Common myeloid progenitor, CD34-positive (primary cell): ENCODE data around the gene ANKRD22.

Experiments used
- CTCF ChIA-PET: fragments of 350-600 bp; sonication (Branson Sonifier 250); formaldehyde crosslinking; loops from one replicate; lab custom pipeline; 2021; ENCODE audit warnings: antibody characterized with exemption; lab: Charles Lee
- POLR2A ChIA-PET: fragments of 350-600 bp; sonication (Branson Sonifier 250); formaldehyde crosslinking; loops from one replicate; lab custom pipeline; 2021; ENCODE audit warnings: antibody characterized with exemption; lab: Charles Lee
- DNase-seq, 3 donors: peaks; one replicate each; pipeline versions ENCODE4 v3.0.0 to v3.0.0-alpha.2; 2013
- H3K27ac ChIP-seq, 2 experiments: 1 replicate in 1 of 2; 2 replicates in 1 of 2; pipeline ENCODE4 v1.7.0; 2013; ENCODE audit warnings: inconsistent platforms in 2 of 2, low read length in 2 of 2, mild to moderate bottlenecking in 2 of 2, low read depth in 1 of 2, moderate library complexity in 1 of 2; ENCODE audit not compliant: severe bottlenecking in 2 of 2, insufficient read depth in 1 of 2, poor library complexity in 1 of 2
- H3K27me3 ChIP-seq, 5 experiments: replicated peaks in 2 of 5; 1 replicate in 3 of 5; 2 replicates in 2 of 5; pipeline versions ENCODE4 v1.6.1 to v1.7.0; 2013; ENCODE audit warnings: low read length in 4 of 5, mild to moderate bottlenecking in 2 of 5, moderate library complexity in 2 of 5, inconsistent platforms in 1 of 5; ENCODE audit not compliant: insufficient read depth in 5 of 5, control insufficient read depth in 4 of 5
- H3K36me3 ChIP-seq, 4 experiments: 1 replicate in 2 of 4; 2 replicates in 2 of 4; pipeline versions ENCODE4 v1.6.1 to v1.7.0; 2013; ENCODE audit warnings: low read length in 3 of 4, control low read depth in 1 of 4, mild to moderate bottlenecking in 1 of 4; ENCODE audit not compliant: control insufficient read depth in 4 of 4, insufficient read depth in 4 of 4
- H3K4me1 ChIP-seq, 4 experiments: 1 replicate in 3 of 4; 2 replicates in 1 of 4; pipeline versions ENCODE4 v1.6.1 to v1.7.1; 2013; ENCODE audit warnings: low read length in 3 of 4, mild to moderate bottlenecking in 3 of 4, control low read depth in 1 of 4, inconsistent platforms in 1 of 4, moderate library complexity in 1 of 4; ENCODE audit not compliant: control insufficient read depth in 4 of 4, insufficient read depth in 4 of 4; ENCODE audit errors: control extremely low read depth in 1 of 4
- H3K4me3 ChIP-seq, 7 experiments: 1 replicate in 4 of 7; 2 replicates in 3 of 7; pipeline versions ENCODE4 v1.5.1 to v1.7.0; 2013; ENCODE audit warnings: mild to moderate bottlenecking in 7 of 7, low read length in 6 of 7, moderate library complexity in 6 of 7, inconsistent platforms in 2 of 7, low read depth in 2 of 7, control low read depth in 1 of 7; ENCODE audit not compliant: insufficient read depth in 4 of 7, control insufficient read depth in 1 of 7; ENCODE audit errors: extremely low read depth in 1 of 7
- H3K9me3 ChIP-seq, 5 experiments: 1 replicate in 4 of 5; 2 replicates in 1 of 5; pipeline versions ENCODE4 v1.6.1 to v1.7.1; 2013; ENCODE audit warnings: low read length in 4 of 5, mild to moderate bottlenecking in 2 of 5, inconsistent platforms in 1 of 5, low read depth in 1 of 5, moderate library complexity in 1 of 5; ENCODE audit not compliant: control insufficient read depth in 4 of 5, insufficient read depth in 2 of 5; ENCODE audit errors: control extremely low read depth in 1 of 5
- WGBS: methylation state at CpG from one replicate; pipeline ENCODE4 v1.1.5; 2013; ENCODE audit not compliant: insufficient coverage; 5-methylcytosine and 5-hydroxymethylcytosine counted together

The ANKRD22 gene

DNA sequence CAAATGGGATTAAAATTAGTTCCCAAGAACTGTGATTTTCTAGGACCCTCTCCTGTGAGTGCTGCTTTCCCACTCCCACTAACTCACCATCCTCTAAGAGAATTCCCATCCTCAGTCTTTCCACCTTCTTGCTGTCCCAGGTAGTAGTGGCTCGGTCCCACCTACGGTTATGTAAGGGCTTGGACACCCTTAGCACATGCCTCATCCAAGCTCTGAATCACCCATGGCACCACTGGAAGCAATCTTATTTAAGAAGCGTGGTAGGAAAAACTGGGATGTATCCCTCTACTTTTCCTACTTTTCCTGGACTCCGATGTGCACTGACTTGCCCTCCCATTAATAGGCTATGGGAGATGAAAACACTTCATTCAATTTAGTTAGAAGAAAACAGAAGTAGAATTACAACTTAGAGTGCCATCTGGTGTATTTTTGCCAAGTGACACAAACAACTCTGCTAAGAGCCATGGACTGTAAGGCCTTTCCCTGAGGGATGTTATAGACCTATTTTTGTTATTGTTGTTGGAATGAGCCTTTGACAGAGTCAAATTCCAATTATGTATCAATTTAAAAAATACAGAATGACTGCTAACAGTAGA, 13.7 kb upstream of the ANKRD22 start:
- CTCF ChIA-PET = interaction anchor here (0.6 to 6.3 kb wide), 6 partner anchors 12 to 301 kb away, joined by 3 to 70 read pairs (median 5); no protein-coding TSS in a partner anchor
- DNase-seq = peak; percentile 56 to 75 (median 69)
- POLR2A ChIA-PET = no interaction called here
- Histone ChIP-seq H3K4me1 (peaks cover 0 to 8% (median 2%) of the 10 kb centered on the region in 4 experiments), H3K4me3 (no peak overlapping the region), H3K27me3 (no peaks in the 10 kb centered on the region), H3K27ac (no peak overlapping the region), H3K36me3 (no peaks in the 10 kb centered on the region), H3K9me3 (no peaks in the 10 kb centered on the region)
- 78% methylated on average over 3 of the region's 4 CpGs for WGBS

DNA sequence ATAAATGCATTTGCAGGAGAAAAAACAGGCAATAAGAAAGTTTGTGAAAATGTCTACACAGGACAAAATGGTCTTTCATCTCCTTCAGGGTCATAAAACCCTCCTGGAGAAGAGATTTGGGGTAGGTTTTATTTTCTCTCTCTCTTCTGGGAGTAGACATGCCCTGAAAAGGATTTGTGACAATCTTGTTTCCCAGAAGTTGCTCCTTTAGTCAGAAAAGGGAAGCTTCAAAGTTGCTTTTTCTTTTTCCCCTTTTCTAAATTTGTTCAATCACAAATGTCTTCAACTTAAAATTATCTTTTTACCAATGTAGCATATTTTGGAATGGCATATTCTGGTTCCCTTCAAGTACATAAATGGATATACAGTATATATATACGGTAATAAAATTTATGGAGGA, 9.4 kb upstream of the ANKRD22 start:
- Histone ChIP-seq H3K27me3 (no peaks in the 10 kb centered on the region), H3K27ac (no peak overlapping the region), H3K9me3 (no peaks in the 10 kb centered on the region), H3K4me3 (peak overlapping the region in 1 of 7 experiments; percentile 21), H3K36me3 (no peaks in the 10 kb centered on the region), H3K4me1 (peaks cover 0 to 20% (median 2%) of the 10 kb centered on the region in 4 experiments)
- POLR2A ChIA-PET = no interaction called here
- WGBS = no CpG with 5 or more reads among the region's 1 CpG
- no peak for DNase-seq
- CTCF ChIA-PET = interaction anchor here (1.2 to 6.3 kb wide), 3 partner anchors 7 to 25 kb away, joined by 3 to 70 read pairs (median 8); no protein-coding TSS in a partner anchor

DNA sequence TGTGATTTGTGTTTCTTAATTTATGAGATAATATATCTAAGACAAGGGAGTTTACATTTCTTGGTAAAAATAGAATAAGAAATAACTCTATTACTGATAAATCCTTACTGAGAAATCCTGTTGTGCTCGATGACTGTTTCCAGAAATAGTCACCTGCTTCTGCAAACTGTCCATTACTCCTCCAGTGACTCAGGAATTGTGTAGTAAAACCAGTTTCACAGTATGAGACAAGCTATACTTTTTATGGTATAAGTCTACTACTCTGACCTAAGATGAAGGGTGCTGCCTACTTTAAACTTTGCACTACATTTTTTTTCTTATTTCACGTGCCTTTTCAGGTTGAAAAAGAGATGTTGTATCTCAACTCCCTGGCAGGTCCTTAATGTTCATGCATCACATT, 6.8 kb upstream of the ANKRD22 start:
- CTCF ChIA-PET = interaction anchor here (0.9 kb wide), 1 partner anchor 73 kb away, joined by 3 read pairs; no protein-coding TSS in a partner anchor
- no peak for DNase-seq
- Histone ChIP-seq H3K36me3 (no peaks in the 10 kb centered on the region), H3K27ac (no peak overlapping the region), H3K27me3 (no peaks in the 10 kb centered on the region), H3K4me1 (peaks cover 3 to 30% (median 5%) of the 10 kb centered on the region in 4 experiments), H3K9me3 (no peaks in the 10 kb centered on the region), H3K4me3 (no peak overlapping the region)
- no CpG with 5 or more reads among the region's 2 CpGs for WGBS
- POLR2A ChIA-PET = no interaction called here

DNA sequence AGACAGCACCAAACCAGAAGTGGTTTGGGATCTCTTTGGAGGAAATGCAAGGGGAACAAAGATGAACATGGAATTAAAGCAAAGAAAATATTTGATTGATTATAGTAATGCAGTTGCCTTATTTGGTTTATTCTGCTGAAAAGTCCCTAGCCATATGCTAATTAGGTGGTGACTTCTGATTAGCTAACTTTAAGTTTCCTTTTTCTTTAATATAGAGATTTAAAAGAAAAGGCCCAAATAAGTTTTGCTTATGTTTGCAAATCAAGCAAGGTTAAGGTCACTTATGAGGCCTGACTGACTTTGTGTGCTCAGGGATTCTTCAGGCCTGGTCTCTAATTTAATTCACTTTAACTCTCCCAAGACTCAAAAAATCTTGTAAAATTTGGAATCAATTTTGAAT, 6.2 kb upstream of the ANKRD22 start:
- Histone ChIP-seq H3K9me3 (no peaks in the 10 kb centered on the region), H3K4me3 (no peak overlapping the region), H3K27me3 (no peaks in the 10 kb centered on the region), H3K27ac (no peak overlapping the region), H3K4me1 (peaks cover 5 to 36% (median 11%) of the 10 kb centered on the region in 4 experiments), H3K36me3 (no peaks in the 10 kb centered on the region)
- no peak for DNase-seq
- ChIA-PET POLR2A (no interaction called here), CTCF (interaction anchor here (0.9 to 1.2 kb wide), 2 partner anchors 74 to 360 kb away, joined by 3 read pairs; no protein-coding TSS in a partner anchor)

DNA sequence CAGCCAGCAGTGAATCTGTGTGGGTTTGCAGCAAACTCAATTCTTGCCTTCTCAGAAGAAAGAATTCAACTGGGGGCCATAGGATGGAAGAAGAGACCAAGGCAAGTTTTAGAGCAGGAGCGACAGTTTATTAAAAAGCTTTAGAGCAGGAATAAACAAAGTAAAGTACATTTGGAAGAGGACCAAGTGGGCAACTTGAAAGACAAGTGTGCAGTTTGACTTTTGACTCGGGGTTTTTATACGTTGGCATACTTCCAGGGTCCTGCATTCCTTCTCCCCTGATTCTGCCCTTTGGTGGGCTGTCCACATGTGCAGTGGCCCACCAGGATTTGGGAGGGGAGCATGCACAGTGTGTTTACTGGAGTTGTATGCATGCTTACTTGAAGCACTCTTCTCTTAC, 3.0 kb upstream of the ANKRD22 start:
- POLR2A ChIA-PET = no interaction called here
- Histone ChIP-seq H3K4me3 (no peak overlapping the region), H3K9me3 (no peaks in the 10 kb centered on the region), H3K27ac (no peak overlapping the region), H3K27me3 (no peaks in the 10 kb centered on the region), H3K4me1 (peaks cover 12 to 40% (median 21%) of the 10 kb centered on the region in 4 experiments), H3K36me3 (no peaks in the 10 kb centered on the region)
- no peak for DNase-seq
- CTCF ChIA-PET = interaction anchor here (1.7 to 3.1 kb wide), 3 partner anchors 8 to 19 kb away, joined by 4 to 16 read pairs (median 8); no protein-coding TSS in a partner anchor
- WGBS = 80% methylated on average over 2 of the region's 3 CpGs

DNA sequence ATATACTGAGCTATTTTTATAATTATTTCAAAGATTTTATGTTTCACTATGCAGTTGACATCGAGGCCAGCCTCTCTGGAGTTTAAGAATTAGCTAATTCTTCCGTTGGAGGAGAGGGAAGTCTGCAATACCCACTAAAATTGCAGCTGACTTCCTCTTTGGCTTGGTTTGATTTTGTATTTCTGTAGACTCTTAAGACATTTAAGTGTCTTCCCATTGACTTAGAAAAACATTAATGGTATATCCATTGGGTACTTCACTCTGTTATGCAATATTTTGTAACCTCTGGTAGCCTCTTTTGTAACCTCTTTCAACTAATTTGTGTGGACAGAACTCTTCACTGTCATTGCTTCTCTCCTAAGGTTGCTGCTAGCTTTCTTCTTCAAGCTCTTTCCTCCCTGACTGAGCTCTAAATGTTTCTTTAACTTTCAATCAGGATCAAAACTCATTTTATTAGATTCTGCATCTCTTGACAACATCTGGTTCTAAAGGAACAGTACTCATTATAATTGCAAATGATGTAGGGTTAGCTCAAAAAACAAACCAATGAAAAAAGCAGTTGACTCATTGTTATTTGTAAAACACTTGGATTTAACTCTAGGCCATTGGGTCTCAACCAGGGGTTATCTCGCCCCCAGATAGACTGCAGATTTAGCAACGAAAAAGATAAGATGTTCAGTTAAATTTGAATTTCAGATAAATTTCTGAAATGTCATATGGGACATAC, 1.7 kb upstream of the ANKRD22 start:
- Histone ChIP-seq H3K27me3 (no peaks in the 10 kb centered on the region), H3K36me3 (no peaks in the 10 kb centered on the region), H3K27ac (no peak overlapping the region), H3K4me1 (peaks cover 18 to 45% (median 25%) of the 10 kb centered on the region in 4 experiments), H3K9me3 (no peaks in the 10 kb centered on the region), H3K4me3 (peak overlapping the region in 1 of 7 experiments; percentile 16)
- DNase-seq = peak in 2 of 3 donors; percentile 59 to 68
- ChIA-PET CTCF (interaction anchor here (0.7 to 3.4 kb wide), 5 partner anchors 9 to 28 kb away, joined by 4 to 29 read pairs (median 7); no protein-coding TSS in a partner anchor), POLR2A (no interaction called here)
- no CpG with 5 or more reads among the region's 4 CpGs for WGBS

DNA sequence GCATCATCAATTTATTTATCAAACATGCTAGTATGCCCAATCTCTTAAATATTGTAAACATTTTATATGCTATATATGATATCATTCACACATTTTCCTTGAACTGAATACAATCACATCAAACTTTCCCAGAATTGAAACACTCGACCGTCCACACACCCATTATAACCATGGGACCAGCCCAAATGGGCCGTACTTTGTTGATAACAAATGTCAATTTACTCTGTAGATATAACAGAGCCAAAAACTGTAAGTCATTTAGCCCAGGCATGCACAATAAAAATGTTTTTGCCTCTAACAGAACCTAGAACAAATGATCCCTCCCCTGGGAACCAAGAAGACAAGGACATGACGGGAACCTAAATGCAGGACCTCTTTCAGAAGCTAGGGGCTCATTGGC, 683 bp upstream of the ANKRD22 start:
- DNase-seq = no peak
- no peak overlapping the region for H3K4me3 ChIP-seq
- CTCF ChIA-PET = interaction anchor here (1.1 to 3.4 kb wide), 3 partner anchors 8 to 63 kb away, joined by 3 to 29 read pairs (median 7); no protein-coding TSS in a partner anchor
- no peaks in the 10 kb centered on the region for H3K9me3 ChIP-seq
- no peaks in the 10 kb centered on the region for H3K36me3 ChIP-seq
- no peaks in the 10 kb centered on the region for H3K27me3 ChIP-seq
- POLR2A ChIA-PET = no interaction called here
- 100% methylated on average over 3 of the region's 4 CpGs for WGBS
- H3K4me1 ChIP-seq = peaks cover 19 to 44% (median 26%) of the 10 kb centered on the region in 4 experiments
- H3K27ac ChIP-seq = no peak overlapping the region
